Measurements from ENCODE around the gene VEGFA. TPM values are rescaled to one million over a fixed set of nuclear protein-coding genes. Genes with fewer than 3 reads are reported as not detected.

Gene VEGFA
- total RNA-seq, 3 donors from 2014 or later = 89.4 to 165 (median 94.7) TPM

DNA sequence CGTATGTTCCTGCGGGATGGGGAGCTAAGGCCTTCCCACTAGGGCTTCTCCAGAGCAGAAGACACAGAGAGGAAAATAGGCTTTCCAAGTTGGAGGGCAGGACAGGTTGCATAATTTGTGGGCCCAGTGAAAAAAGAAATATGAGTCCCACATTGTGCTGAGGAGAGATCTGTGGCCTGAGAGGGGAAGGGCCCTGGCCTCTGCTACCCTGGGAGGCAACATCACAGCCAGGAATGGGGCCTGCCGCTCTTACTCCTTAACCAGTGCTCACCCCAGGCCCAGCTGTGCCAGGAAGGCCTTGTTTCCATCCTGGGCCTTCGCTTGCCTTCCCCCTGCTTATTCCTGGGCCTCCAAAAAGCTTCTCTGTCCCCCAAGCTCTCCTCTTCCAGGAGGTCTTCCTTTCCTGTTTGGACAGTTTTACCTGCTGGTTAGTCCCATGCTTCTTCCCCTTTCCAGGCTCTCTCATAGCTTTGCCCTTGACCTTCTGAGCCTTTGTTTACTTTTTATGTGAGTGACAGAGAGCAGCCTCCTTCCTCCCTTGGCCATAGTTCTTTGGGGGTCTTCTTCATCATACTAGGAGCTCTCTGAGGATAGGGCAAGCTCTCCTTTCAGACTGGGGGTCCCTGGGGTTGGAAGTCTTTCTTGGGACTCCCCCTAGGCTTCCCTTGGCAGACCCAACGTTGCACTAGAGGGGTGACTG is 26.2 kb upstream of the VEGFA start:
- Histone ChIP-seq H3K4me1 (ENCODE audit: low read depth) (peaks cover 20% of the 10 kb centered on the region), H3K9me3 (no peaks in the 10 kb centered on the region), H3K36me3 (ENCODE audit: low read depth) (no peaks in the 10 kb centered on the region), H3K4me3 (no peak overlapping the region)
- intact Hi-C loops (cut with DNase I, micrococcal nuclease) = no loop called here
- ATAC-seq (no peak), DNase-seq (no peak)
- TF ChIP-seq, protein P1, sequence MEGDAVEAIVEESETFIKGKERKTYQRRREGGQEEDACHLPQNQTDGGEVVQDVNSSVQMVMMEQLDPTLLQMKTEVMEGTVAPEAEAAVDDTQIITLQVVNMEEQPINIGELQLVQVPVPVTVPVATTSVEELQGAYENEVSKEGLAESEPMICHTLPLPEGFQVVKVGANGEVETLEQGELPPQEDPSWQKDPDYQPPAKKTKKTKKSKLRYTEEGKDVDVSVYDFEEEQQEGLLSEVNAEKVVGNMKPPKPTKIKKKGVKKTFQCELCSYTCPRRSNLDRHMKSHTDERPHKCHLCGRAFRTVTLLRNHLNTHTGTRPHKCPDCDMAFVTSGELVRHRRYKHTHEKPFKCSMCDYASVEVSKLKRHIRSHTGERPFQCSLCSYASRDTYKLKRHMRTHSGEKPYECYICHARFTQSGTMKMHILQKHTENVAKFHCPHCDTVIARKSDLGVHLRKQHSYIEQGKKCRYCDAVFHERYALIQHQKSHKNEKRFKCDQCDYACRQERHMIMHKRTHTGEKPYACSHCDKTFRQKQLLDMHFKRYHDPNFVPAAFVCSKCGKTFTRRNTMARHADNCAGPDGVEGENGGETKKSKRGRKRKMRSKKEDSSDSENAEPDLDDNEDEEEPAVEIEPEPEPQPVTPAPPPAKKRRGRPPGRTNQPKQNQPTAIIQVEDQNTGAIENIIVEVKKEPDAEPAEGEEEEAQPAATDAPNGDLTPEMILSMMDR (IDR thresholded peaks at IDR 0.05) = no peak

DNA sequence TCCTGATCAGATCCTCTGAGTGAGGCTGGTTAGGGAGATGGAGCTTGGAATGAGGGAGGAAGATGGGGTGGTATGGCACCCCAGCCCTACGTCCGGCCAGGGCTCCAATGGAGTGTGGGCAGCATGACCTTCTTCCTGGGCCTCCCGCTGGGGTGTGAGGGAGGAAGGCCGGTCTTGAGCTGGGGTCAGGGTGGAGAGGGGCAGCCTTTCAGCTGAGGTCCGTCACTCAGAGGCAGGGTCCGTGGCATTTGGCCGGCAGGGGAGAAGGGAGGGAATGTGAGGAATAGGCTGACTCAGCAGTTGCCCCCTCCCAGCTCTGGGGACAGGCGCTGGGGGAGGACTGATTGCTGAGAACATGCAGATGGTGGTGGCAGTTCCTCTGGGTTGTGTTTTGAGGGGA is 25.5 kb upstream of the VEGFA start:
- H3K36me3 ChIP-seq (ENCODE audit: low read depth) = no peaks in the 10 kb centered on the region
- peaks cover 20% of the 10 kb centered on the region for H3K4me1 ChIP-seq (ENCODE audit: low read depth)
- no peak overlapping the region for H3K4me3 ChIP-seq
- no peak for DNase-seq
- intact Hi-C loops (cut with DNase I, micrococcal nuclease) = no loop called here
- TF ChIP-seq, protein P1 (IDR thresholded peaks at IDR 0.05) = no peak
- no peak for ATAC-seq
- H3K9me3 ChIP-seq = no peaks in the 10 kb centered on the region

DNA sequence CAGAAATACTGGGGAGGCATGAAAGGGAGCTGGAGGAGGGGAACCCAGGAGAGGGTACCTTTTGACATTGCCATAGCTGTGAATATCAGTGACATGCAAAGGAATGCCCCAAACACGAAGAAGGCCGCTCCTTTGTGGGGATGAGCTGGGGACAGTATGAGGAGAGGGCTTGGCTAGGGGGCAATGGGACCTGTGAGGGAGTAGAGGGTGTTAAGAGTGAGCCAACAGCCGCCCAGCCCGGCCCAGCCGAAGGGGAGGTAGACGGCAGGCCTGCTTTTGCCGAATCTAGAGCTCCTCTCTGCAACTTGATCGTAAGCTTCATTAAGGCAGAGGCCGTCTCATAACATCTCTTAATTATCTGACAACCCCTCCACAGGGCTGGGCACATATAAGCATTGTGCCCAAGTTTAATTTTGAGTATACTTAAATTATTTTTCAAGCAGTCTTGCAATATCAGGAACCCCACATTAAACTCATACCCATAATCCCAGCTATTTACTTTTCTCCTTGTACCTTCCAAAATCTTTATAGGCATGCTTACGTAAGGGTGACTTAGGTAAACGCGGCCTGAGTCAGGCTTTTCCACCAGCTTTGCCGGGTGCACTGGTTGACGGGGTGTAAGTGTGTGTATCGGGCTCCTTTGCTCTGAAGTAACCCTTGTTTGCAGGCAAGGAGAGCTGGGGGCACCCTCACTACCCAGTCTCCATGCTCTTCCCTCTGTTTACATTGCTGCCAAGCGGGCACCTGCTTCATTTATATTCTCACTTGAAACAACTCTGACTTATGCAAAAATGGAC is 24.9 kb upstream of the VEGFA start:
- TF ChIP-seq, protein P1 (IDR thresholded peaks at IDR 0.05) = no peak
- ATAC-seq (peak; percentile 27), DNase-seq (no peak)
- intact Hi-C loops (cut with DNase I, micrococcal nuclease) = no loop called here
- H3K4me1 ChIP-seq (ENCODE audit: low read depth) = peaks cover 20% of the 10 kb centered on the region
- no peaks in the 10 kb centered on the region for H3K36me3 ChIP-seq (ENCODE audit: low read depth)
- no peaks in the 10 kb centered on the region for H3K9me3 ChIP-seq
- no peak overlapping the region for H3K4me3 ChIP-seq

DNA sequence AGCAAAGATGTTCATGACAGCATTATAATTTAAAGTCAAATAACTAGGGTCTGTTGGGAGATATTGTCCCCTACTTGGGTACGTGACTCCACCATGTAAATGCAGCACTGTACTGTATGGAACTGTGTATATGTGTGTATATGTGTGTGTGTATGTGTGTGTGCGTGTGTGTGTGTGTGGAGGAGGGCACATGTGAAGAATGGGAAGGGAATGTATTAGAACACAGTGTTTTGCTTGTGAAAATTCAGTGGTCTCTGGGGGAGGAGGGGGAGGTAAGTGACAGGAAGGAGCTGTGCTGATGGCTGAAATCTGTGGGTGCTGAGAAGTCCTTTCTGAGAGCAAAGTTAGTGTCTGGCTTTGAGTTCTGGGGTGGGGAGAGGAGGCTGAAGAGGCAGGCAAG is 23.9 kb upstream of the VEGFA start:
- TF ChIP-seq, protein P1 (IDR thresholded peaks at IDR 0.05) = no peak
- DNase-seq (no peak), ATAC-seq (no peak)
- Histone ChIP-seq H3K4me3 (no peak overlapping the region), H3K9me3 (no peaks in the 10 kb centered on the region), H3K4me1 (ENCODE audit: low read depth) (peaks cover 16% of the 10 kb centered on the region), H3K36me3 (ENCODE audit: low read depth) (no peaks in the 10 kb centered on the region)
- intact Hi-C loops (cut with DNase I, micrococcal nuclease) = no loop called here

DNA sequence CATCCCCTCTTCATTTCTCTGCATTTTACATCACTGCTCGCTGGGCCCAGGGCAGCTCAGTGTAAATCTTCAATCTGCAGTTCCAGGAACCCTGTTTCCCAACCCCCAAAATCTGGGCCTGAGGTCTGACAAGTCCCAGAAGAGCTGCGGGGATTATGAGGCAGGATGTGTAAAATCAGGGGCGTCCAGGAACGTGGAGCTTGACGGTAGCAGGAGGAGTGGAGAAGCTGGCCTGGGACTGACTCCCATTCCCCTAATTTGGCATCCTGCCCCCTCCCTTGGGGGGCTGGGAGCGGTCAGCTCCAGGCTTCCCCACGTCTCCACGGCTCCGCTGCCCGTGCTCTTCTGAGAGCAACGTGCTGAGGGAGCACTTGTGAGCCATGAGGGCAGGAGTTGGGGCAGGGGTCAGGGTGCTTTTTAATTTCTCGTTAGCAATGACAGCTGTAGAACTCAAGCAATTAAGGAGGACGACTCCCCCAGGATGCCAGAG is 23.4 kb upstream of the VEGFA start:
- ATAC-seq = no peak
- intact Hi-C loops (cut with DNase I, micrococcal nuclease) = no loop called here

More for the DNA sequence above, 23.4 kb upstream of the VEGFA start:
- DNase-seq = peak in 1 of 3 donors; percentile 3
- no peak overlapping the region for H3K4me3 ChIP-seq
- H3K4me1 ChIP-seq (ENCODE audit: low read depth) = peaks cover 10% of the 10 kb centered on the region
- H3K36me3 ChIP-seq (ENCODE audit: low read depth) = no peaks in the 10 kb centered on the region
- no peaks in the 10 kb centered on the region for H3K9me3 ChIP-seq
- TF ChIP-seq, protein P1 (IDR thresholded peaks at IDR 0.05) = no peak
